IPS-20b (cell line): Measurements from ENCODE around the gene RPLP2.

Source experiments
- H3K27ac ChIP-seq: one replicate; pipeline ENCODE4 v1.5.1; 2013; ENCODE audit warnings: low read length
- H3K27me3 ChIP-seq: 2 replicates; pipeline ENCODE4 v1.6.1; 2013; ENCODE audit warnings: mild to moderate bottlenecking, low read length, inconsistent platforms; ENCODE audit not compliant: insufficient read depth
- H3K36me3 ChIP-seq: 2 replicates; pipeline ENCODE4 v1.6.1; 2013; ENCODE audit warnings: low read depth, mild to moderate bottlenecking, inconsistent platforms, low read length, moderate library complexity; ENCODE audit not compliant: insufficient read depth
- H3K4me1 ChIP-seq: 2 replicates; pipeline ENCODE4 v1.6.1; 2013; ENCODE audit warnings: mild to moderate bottlenecking, control low read depth, inconsistent platforms, low read length, moderate library complexity; ENCODE audit not compliant: insufficient read depth
- H3K4me3 ChIP-seq: 2 replicates; pipeline ENCODE4 v1.5.1; 2013; ENCODE audit warnings: mild to moderate bottlenecking, low read length, inconsistent platforms
- H3K9ac ChIP-seq: 2 replicates; pipeline ENCODE4 v1.6.1; 2013; ENCODE audit warnings: low read depth, mild to moderate bottlenecking, inconsistent platforms, low read length, moderate library complexity
- H3K9me3 ChIP-seq: 2 replicates; pipeline ENCODE4 v1.6.1; 2013; ENCODE audit warnings: mild to moderate bottlenecking, low read depth, low read length, inconsistent platforms; ENCODE audit not compliant: insufficient read depth

The RPLP2 gene

GRCh38 chr11:809287-810039, at the start of gene RPLP2:
Gene RPLP2, plus strand, starts transcription at chr11:809967. Its CDS starts 268 bp downstream, at chr11:810235.
- H3K36me3 ChIP-seq, result peaks cover 37% of the 10 kb centered on the region
- H3K4me3 ChIP-seq, result peak within 1 kb of the TSS; percentile 97
- peaks cover 8% of the 10 kb centered on the region; the same call in 1 of the 2 replicates for H3K4me1 ChIP-seq
- no peaks in the 10 kb centered on the region for H3K9me3 ChIP-seq
- H3K27me3 ChIP-seq, result no peaks in the 10 kb centered on the region
- H3K9ac ChIP-seq, result peak within 1 kb of the TSS; percentile 100
- H3K27ac ChIP-seq, result peak within 1 kb of the TSS; percentile 100

GRCh38 chr11:760236-760635, 49.5 kb upstream of the RPLP2 start:
- Histone ChIP-seq H3K27me3 (no peaks in the 10 kb centered on the region), H3K4me1 (no peaks in the 10 kb centered on the region), H3K36me3 (peaks cover 96% of the 10 kb centered on the region), H3K27ac (no peak overlapping the region), H3K4me3 (no peak overlapping the region), H3K9ac (no peak overlapping the region), H3K9me3 (no peaks in the 10 kb centered on the region)

GRCh38 chr11:761526-762108, 48.1 kb upstream of the RPLP2 start:
- no peak overlapping the region for H3K27ac ChIP-seq
- no peaks in the 10 kb centered on the region for H3K27me3 ChIP-seq
- no peaks in the 10 kb centered on the region for H3K4me1 ChIP-seq
- H3K4me3 ChIP-seq, result no peak overlapping the region
- no peak overlapping the region for H3K9ac ChIP-seq
- no peaks in the 10 kb centered on the region for H3K9me3 ChIP-seq
- H3K36me3 ChIP-seq, result peaks cover 96% of the 10 kb centered on the region

- peaks cover 95% of the 10 kb centered on the region for H3K36me3 ChIP-seq
- H3K27ac ChIP-seq, result no peak overlapping the region
- no peaks in the 10 kb centered on the region for H3K27me3 ChIP-seq
- no peaks in the 10 kb centered on the region for H3K9me3 ChIP-seq
- H3K9ac ChIP-seq, result no peak overlapping the region
- no peaks in the 10 kb centered on the region for H3K4me1 ChIP-seq
- no peak overlapping the region for H3K4me3 ChIP-seq
Observed at GRCh38 chr11:762421-763072, 47.2 kb upstream of the RPLP2 start.

DNA sequence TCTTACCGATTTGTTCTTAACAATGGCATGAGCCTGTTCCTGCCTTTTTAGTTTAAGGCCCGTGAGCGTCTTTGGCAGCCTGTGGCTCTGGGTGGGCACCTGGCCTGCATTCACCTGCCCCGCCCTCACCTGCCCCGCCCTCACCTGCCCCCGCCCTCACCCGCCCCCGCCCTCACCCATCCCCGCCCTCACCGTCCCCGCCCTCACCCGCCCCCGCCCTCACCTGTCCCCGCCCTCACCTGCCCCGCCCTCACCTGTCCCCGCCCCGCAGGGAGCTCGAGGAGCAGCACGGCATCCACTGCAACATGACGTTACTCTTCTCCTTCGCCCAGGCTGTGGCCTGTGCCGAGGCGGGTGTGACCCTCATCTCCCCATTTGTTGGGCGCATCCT, 46.7 kb upstream of the RPLP2 start:
- no peaks in the 10 kb centered on the region for H3K27me3 ChIP-seq
- H3K27ac ChIP-seq, result no peak overlapping the region
- no peaks in the 10 kb centered on the region for H3K9me3 ChIP-seq
- H3K9ac ChIP-seq, result no peak overlapping the region
- no peak overlapping the region for H3K4me3 ChIP-seq
- H3K4me1 ChIP-seq, result no peaks in the 10 kb centered on the region
- peaks cover 90% of the 10 kb centered on the region for H3K36me3 ChIP-seq

- H3K9ac ChIP-seq, result no peak overlapping the region
- peaks cover 83% of the 10 kb centered on the region for H3K36me3 ChIP-seq
- H3K27me3 ChIP-seq, result no peaks in the 10 kb centered on the region
- H3K4me3 ChIP-seq, result no peak overlapping the region
- H3K4me1 ChIP-seq, result no peaks in the 10 kb centered on the region
- H3K27ac ChIP-seq, result no peak overlapping the region
- H3K9me3 ChIP-seq, result no peaks in the 10 kb centered on the region
Observed at GRCh38 chr11:763549-764321, 46.0 kb upstream of the RPLP2 start.

DNA sequence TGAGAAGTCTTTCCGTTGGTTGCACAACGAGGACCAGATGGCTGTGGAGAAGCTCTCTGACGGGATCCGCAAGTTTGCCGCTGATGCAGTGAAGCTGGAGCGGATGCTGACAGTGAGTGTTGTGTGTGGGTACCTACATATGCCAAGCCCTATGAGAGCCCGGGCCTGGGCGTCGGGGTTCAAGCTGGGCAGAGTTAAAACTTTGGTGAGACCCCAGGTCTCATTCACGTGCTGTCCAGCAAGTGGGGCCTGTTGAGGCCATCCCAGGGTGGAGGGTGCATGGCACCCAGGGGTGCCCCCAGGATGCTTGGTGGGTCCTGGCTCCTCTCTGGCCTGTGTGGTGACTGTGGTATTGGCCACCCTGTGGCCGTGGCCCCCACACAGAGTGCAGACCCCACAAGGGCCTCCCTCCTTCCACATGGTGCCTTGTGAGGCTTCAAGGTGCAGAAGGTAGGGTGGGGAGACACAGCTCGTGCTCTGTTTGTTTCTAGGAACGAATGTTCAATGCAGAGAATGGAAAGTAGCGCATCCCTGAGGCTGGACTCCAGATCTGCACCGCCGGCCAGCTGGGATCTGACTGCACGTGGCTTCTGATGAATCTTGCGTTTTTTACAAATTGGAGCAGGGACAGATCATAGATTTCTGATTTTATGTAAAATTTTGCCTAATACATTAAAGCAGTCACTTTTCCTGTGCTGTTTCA, 45.3 kb upstream of the RPLP2 start:
- Histone ChIP-seq H3K4me3 (no peak overlapping the region), H3K9ac (no peak overlapping the region), H3K27me3 (no peaks in the 10 kb centered on the region), H3K9me3 (no peaks in the 10 kb centered on the region), H3K27ac (no peak overlapping the region), H3K4me1 (no peaks in the 10 kb centered on the region), H3K36me3 (peaks cover 76% of the 10 kb centered on the region)

DNA sequence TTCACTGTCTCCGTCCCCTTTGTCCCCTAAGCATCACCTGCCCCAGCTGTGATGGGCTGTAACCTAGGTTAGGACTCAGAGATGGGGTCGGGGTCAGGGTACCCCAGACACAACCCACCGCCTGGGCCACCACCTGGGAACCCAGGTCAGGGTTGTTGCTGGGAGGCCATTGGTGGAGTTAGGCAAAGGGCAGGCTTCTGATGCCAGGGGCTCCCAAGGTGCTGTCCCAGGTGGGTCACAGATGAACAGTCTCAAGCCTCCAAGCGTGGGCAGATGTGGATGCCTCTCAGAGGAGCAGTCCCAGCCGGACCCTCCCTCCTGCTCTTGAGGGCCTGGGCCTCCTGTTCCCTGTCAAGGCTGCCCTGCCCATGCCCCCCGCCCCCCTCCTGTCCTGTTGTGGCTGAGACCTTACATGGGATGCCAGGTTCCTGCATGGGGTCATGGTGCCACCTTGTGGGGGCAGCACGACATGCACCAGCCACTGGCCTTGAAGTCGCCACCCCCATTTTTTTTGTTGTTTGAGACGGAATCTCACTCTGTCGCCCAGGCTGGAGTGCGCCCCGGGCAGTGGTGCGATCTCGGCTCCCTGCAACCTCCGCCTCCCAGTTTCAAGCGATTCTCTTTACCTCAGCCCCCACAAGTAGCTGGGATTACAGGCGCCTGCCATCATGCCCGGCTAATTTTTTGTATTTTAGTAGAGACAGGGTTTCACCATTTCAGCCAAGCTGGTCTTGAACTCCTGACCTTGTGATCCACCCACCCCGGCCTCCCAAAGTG, 44.6 kb upstream of the RPLP2 start:
- Histone ChIP-seq H3K36me3 (peaks cover 74% of the 10 kb centered on the region), H3K9ac (no peak overlapping the region), H3K27ac (no peak overlapping the region), H3K27me3 (no peaks in the 10 kb centered on the region), H3K9me3 (no peaks in the 10 kb centered on the region), H3K4me1 (no peaks in the 10 kb centered on the region), H3K4me3 (no peak overlapping the region)

- peaks cover 74% of the 10 kb centered on the region for H3K36me3 ChIP-seq
- H3K4me3 ChIP-seq, result no peak overlapping the region
- no peaks in the 10 kb centered on the region for H3K27me3 ChIP-seq
- H3K4me1 ChIP-seq, result no peaks in the 10 kb centered on the region
- no peak overlapping the region for H3K27ac ChIP-seq
- H3K9me3 ChIP-seq, result no peaks in the 10 kb centered on the region
- no peak overlapping the region for H3K9ac ChIP-seq
Observed at GRCh38 chr11:765802-766091, 44.0 kb upstream of the RPLP2 start.

GRCh38 chr11:766106-766935, 43.4 kb upstream of the RPLP2 start:
- H3K9ac ChIP-seq, result no peak overlapping the region
- no peaks in the 10 kb centered on the region for H3K4me1 ChIP-seq
- no peak overlapping the region for H3K27ac ChIP-seq
- no peaks in the 10 kb centered on the region for H3K9me3 ChIP-seq
- peaks cover 74% of the 10 kb centered on the region for H3K36me3 ChIP-seq
- H3K27me3 ChIP-seq, result no peaks in the 10 kb centered on the region
- H3K4me3 ChIP-seq, result no peak overlapping the region
